Measurements from ENCODE around the gene GPR107.

Gene GPR107

GRCh38 chr9:130174025-130174424, 120.3 kb downstream of the GPR107 start:
- TF ChIP-seq NFIC (IDR thresholded peaks at IDR 0.05) (no peak), FOXM1 (IDR thresholded peaks at IDR 0.05; ENCODE audit: borderline replicate concordance, low read depth) (no peak), CEBPB (IDR thresholded peaks at IDR 0.05) (no peak), EGR1 (IDR thresholded peaks at IDR 0.05) (no peak), TCF12 (IDR thresholded peaks at IDR 0.05; ENCODE audit: low read depth) (no peak), ZBTB7A (IDR thresholded peaks at IDR 0.05; ENCODE audit: low read depth) (no peak), REST (IDR thresholded peaks at IDR 0.05; ENCODE audit: low read depth) (no peak), TAF1 (IDR thresholded peaks at IDR 0.05; ENCODE audit: low read depth) (no peak), MAX (IDR thresholded peaks at IDR 0.05) (no peak), EP300 (IDR thresholded peaks at IDR 0.05; ENCODE audit: borderline replicate concordance) (no peak), CREB1 (IDR thresholded peaks at IDR 0.05; ENCODE audit: low read depth) (no peak), YY1 (IDR thresholded peaks at IDR 0.05; ENCODE audit: low read depth) (no peak), USF1 (IDR thresholded peaks at IDR 0.05) (no peak), RAD21 (IDR thresholded peaks at IDR 0.05; ENCODE audit: low read depth) (no peak), TEAD4 (IDR thresholded peaks at IDR 0.05) (no peak)

GRCh38 chr9:130174920-130175321, 121.2 kb downstream of the GPR107 start:
- TF ChIP-seq REST (IDR thresholded peaks at IDR 0.05; ENCODE audit: low read depth) = no peak
- no peak for TF ChIP-seq TCF12 (IDR thresholded peaks at IDR 0.05; ENCODE audit: low read depth)
- no peak for TF ChIP-seq USF1 (IDR thresholded peaks at IDR 0.05)
- TF ChIP-seq NFIC (IDR thresholded peaks at IDR 0.05) = no peak
- no peak for TF ChIP-seq RAD21 (IDR thresholded peaks at IDR 0.05; ENCODE audit: low read depth)
- TF ChIP-seq ZBTB7A (IDR thresholded peaks at IDR 0.05; ENCODE audit: low read depth) = no peak
- no peak for TF ChIP-seq CEBPB (IDR thresholded peaks at IDR 0.05)
- TF ChIP-seq FOXM1 (IDR thresholded peaks at IDR 0.05; ENCODE audit: borderline replicate concordance, low read depth) = no peak

- no peak for TF ChIP-seq TAF1 (IDR thresholded peaks at IDR 0.05; ENCODE audit: low read depth)
- no peak for TF ChIP-seq RAD21 (IDR thresholded peaks at IDR 0.05; ENCODE audit: low read depth)
Observed at GRCh38 chr9:130175355-130175754, 121.6 kb downstream of the GPR107 start.

GRCh38 chr9:130176760-130177159, 123.1 kb downstream of the GPR107 start:
- TF ChIP-seq EGR1 (IDR thresholded peaks at IDR 0.05) (no peak), YY1 (IDR thresholded peaks at IDR 0.05; ENCODE audit: low read depth) (no peak), TAF1 (IDR thresholded peaks at IDR 0.05; ENCODE audit: low read depth) (no peak), RAD21 (IDR thresholded peaks at IDR 0.05; ENCODE audit: low read depth) (no peak), CEBPB (IDR thresholded peaks at IDR 0.05) (no peak), NFIC (IDR thresholded peaks at IDR 0.05) (no peak), REST (IDR thresholded peaks at IDR 0.05; ENCODE audit: low read depth) (no peak), TCF12 (IDR thresholded peaks at IDR 0.05; ENCODE audit: low read depth) (no peak), ZBTB7A (IDR thresholded peaks at IDR 0.05; ENCODE audit: low read depth) (no peak), EP300 (IDR thresholded peaks at IDR 0.05; ENCODE audit: borderline replicate concordance) (no peak), FOXM1 (IDR thresholded peaks at IDR 0.05; ENCODE audit: borderline replicate concordance, low read depth) (no peak), USF1 (IDR thresholded peaks at IDR 0.05) (no peak), MAX (IDR thresholded peaks at IDR 0.05) (no peak), CREB1 (IDR thresholded peaks at IDR 0.05; ENCODE audit: low read depth) (no peak), TEAD4 (IDR thresholded peaks at IDR 0.05) (no peak)
